B cell (primary cell): ENCODE data around the gene WDR11. TPM values are rescaled to one million over a fixed set of nuclear protein-coding genes. Genes with fewer than 3 reads are reported as not detected.

Source experiments
- ATAC-seq: fragments of 200-7000 bp; cut with Tn5 transposase; one replicate; pipeline ENCODE4 v1.10.0; 2021; ENCODE audit warnings: low read depth, mild to moderate bottlenecking, moderate number of reproducible peaks, moderate library complexity
- CTCF ChIA-PET: fragments of 350-600 bp; sonication (Branson Sonifier 250); formaldehyde crosslinking; loops from one replicate; lab custom pipeline; 2021; ENCODE audit warnings: antibody characterized with exemption, inconsistent platforms; lab: Charles Lee
- POLR2A ChIA-PET: fragments of 350-600 bp; sonication (Branson Sonifier 250); formaldehyde crosslinking; loops from one replicate; lab custom pipeline; 2021; ENCODE audit warnings: antibody characterized with exemption; lab: Charles Lee
- DNase-seq: peaks from one replicate; pipeline ENCODE4 v3.0.0; 2013
- H2AFZ ChIP-seq: 2 replicates; pipeline ENCODE4 v1.6.1; 2012; ENCODE audit warnings: mild to moderate bottlenecking, low read depth, low read length; ENCODE audit not compliant: insufficient read depth, poor library complexity, severe bottlenecking
- H3K27ac ChIP-seq, 2 donors: 1 replicate in 1 of 2; 2 replicates in 1 of 2; pipeline ENCODE4 v1.5.1; 2012 to 2013; ENCODE audit warnings: low read length in 2 of 2, mild to moderate bottlenecking in 2 of 2, moderate library complexity in 1 of 2
- H3K27me3 ChIP-seq, 4 experiments: fragments of 200-600 bp in 1 of 4; sonication (generic) in 1 of 4; replicated peaks in 1 of 4; 1 replicate in 2 of 4; 2 replicates in 2 of 4; pipeline versions ENCODE4 v1.6.1 to v1.7.0; 2013 to 2016; ENCODE audit warnings: low read length in 3 of 4, mild to moderate bottlenecking in 2 of 4, mixed read lengths in 1 of 4, moderate library complexity in 1 of 4; ENCODE audit not compliant: insufficient read depth in 4 of 4, control insufficient read depth in 3 of 4; ENCODE audit errors: control extremely low read depth in 1 of 4
- H3K36me3 ChIP-seq, 2 experiments: replicated peaks in 1 of 2; 1 replicate in 1 of 2; 2 replicates in 1 of 2; pipeline versions ENCODE4 v1.6.1 to v1.7.1; 2013; ENCODE audit warnings: low read length in 1 of 2; ENCODE audit not compliant: insufficient read depth in 2 of 2, control insufficient read depth in 1 of 2; ENCODE audit errors: control extremely low read depth in 1 of 2, extremely low read depth in 1 of 2
- H3K4me1 ChIP-seq, 2 donors: fragments of 200-600 bp in 1 of 2; sonication (generic) in 1 of 2; 1 replicate in 1 of 2; 2 replicates in 1 of 2; pipeline versions ENCODE4 v1.5.1 to v1.6.1; 2013 to 2017; ENCODE audit warnings: low read length in 2 of 2; ENCODE audit not compliant: control insufficient read depth in 2 of 2, insufficient read depth in 2 of 2
- H3K4me2 ChIP-seq: replicated peaks from 2 replicates; pipeline ENCODE3; 2012; ENCODE audit warnings: mild to moderate bottlenecking, low read depth, low read length; ENCODE audit not compliant: poor library complexity, severe bottlenecking
- H3K4me3 ChIP-seq, 5 experiments: fragments of 200-600 bp in 1 of 5; sonication (generic) in 1 of 5; 1 replicate in 3 of 5; 2 replicates in 2 of 5; pipeline versions ENCODE4 v1.5.1 to v1.7.0; 2011 to 2016; ENCODE audit warnings: low read length in 4 of 5, mild to moderate bottlenecking in 4 of 5, low read depth in 2 of 5, control low read depth in 1 of 5, moderate library complexity in 1 of 5; ENCODE audit not compliant: insufficient read depth in 1 of 5; ENCODE audit errors: control extremely low read depth in 1 of 5, extremely low read depth in 1 of 5
- H3K79me2 ChIP-seq: fragments of 200-600 bp; sonication (generic); one replicate; pipeline ENCODE4 v1.6.0; 2016; ENCODE audit warnings: low read length; ENCODE audit not compliant: control insufficient read depth, insufficient read depth
- H3K9ac ChIP-seq: fragments of 200-600 bp; sonication (generic); 2 replicates; pipeline ENCODE4 v1.6.1; 2017; ENCODE audit warnings: mild to moderate bottlenecking, low read length, moderate library complexity
- H3K9me3 ChIP-seq, 3 donors: one replicate each; pipeline versions ENCODE4 v1.6.1 to v1.7.1; 2013; ENCODE audit warnings: low read length in 2 of 3; ENCODE audit not compliant: control insufficient read depth in 2 of 3, insufficient read depth in 1 of 3; ENCODE audit errors: control extremely low read depth in 1 of 3
- H4K20me1 ChIP-seq: 2 replicates; pipeline ENCODE4 v1.6.0; 2012; ENCODE audit warnings: mild to moderate bottlenecking, low read length; ENCODE audit not compliant: insufficient read depth, control insufficient read depth, poor library complexity, severe bottlenecking
- H3K27ac Mint-ChIP-seq: one replicate; pipeline ENCODE4 v1.8.0; 2021; ENCODE audit warnings: mixed read lengths
- H3K27me3 Mint-ChIP-seq: one replicate; pipeline ENCODE4 v1.8.0; 2021; ENCODE audit warnings: mixed read lengths
- H3K4me1 Mint-ChIP-seq: one replicate; pipeline ENCODE4 v1.8.0; 2021; ENCODE audit warnings: mixed read lengths
- H3K4me3 Mint-ChIP-seq: one replicate; pipeline ENCODE4 v1.8.0; 2021; ENCODE audit warnings: mixed read lengths
- H3K9me3 Mint-ChIP-seq: one replicate; pipeline ENCODE4 v1.8.0; 2022; ENCODE audit warnings: mixed read lengths; ENCODE audit not compliant: insufficient read depth
- EZH2 ChIP-seq: IDR thresholded peaks from 2 replicates; pipeline ENCODE4 v1.6.1; 2012; ENCODE audit warnings: borderline replicate concordance, low read depth, mild to moderate bottlenecking, moderate library complexity, low read length; ENCODE audit not compliant: insufficient read depth, poor library complexity, severe bottlenecking
- WGBS: methylation state at CpG from one replicate; pipeline ENCODE4 v1.1.5; 2013; ENCODE audit warnings: missing lambda C conversion rate; ENCODE audit not compliant: insufficient coverage; 5-methylcytosine and 5-hydroxymethylcytosine counted together
- intact Hi-C: fragments of 100-400 bp; cut with micrococcal nuclease; formaldehyde crosslinking; loops from one replicate; pipeline ENCODE4 v1.10.0; 2022
- polyA plus RNA-seq: library from polyadenylated mRNA; depleted of rRNA; stranded (reverse); fragments of >200 nt; gene quantifications from 2 replicates; pipeline ENCODE4 v1.2.3, GENCODE V29; 2012
- total RNA-seq, 2 donors: library from RNA; stranded (reverse); fragments of 120-200 nt in 1 of 2; gene quantifications; 1 replicate in 1 of 2; 2 replicates in 1 of 2; pipeline versions ENCODE4 v1.2.3 to v1.2.4, GENCODE V29; 2013 to 2022
- TF ChIP-seq, protein P1 (sequence below): fragments of 200-600 bp; IDR thresholded peaks from one replicate; pipeline ENCODE4 v1.8.0; 2022; ENCODE audit warnings: antibody characterized with exemption, mild to moderate bottlenecking

The WDR11 gene
- total and polyA plus RNA-seq, 2 donors (not counting 1 experiment from before 2014, with no cell fraction given), result 94.4 to 230 TPM

DNA sequence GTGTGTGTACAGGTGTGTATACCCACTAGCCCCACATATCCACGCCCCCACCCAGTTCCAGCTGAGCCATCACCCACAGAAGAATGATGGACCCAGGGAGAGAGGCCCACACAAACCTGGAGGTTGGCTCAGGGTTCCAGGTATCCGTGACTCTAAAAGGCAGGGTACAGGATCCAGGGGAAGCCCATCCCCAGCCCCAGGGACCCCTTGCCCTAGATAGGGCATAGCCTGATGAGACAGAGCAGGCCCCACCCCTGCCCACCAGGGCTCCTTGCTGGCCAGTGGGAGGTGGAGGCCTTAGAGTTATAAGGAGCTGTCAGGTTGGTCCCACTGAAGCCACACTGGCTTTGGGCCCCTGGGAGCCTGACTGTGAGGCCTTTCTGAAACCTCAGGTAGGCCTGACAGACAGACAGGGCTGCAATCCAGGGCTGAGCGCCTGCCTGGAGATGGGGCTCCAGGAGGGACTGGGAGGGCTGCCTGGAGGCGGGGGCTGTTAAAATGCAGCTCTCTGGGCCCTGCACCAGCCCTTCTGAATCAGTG is 93.5 kb downstream of the WDR11 start:
- no peak for TF ChIP-seq EZH2
- TF ChIP-seq, protein P1, sequence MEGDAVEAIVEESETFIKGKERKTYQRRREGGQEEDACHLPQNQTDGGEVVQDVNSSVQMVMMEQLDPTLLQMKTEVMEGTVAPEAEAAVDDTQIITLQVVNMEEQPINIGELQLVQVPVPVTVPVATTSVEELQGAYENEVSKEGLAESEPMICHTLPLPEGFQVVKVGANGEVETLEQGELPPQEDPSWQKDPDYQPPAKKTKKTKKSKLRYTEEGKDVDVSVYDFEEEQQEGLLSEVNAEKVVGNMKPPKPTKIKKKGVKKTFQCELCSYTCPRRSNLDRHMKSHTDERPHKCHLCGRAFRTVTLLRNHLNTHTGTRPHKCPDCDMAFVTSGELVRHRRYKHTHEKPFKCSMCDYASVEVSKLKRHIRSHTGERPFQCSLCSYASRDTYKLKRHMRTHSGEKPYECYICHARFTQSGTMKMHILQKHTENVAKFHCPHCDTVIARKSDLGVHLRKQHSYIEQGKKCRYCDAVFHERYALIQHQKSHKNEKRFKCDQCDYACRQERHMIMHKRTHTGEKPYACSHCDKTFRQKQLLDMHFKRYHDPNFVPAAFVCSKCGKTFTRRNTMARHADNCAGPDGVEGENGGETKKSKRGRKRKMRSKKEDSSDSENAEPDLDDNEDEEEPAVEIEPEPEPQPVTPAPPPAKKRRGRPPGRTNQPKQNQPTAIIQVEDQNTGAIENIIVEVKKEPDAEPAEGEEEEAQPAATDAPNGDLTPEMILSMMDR, result no peak
- intact Hi-C loops, result no loop called here

DNA sequence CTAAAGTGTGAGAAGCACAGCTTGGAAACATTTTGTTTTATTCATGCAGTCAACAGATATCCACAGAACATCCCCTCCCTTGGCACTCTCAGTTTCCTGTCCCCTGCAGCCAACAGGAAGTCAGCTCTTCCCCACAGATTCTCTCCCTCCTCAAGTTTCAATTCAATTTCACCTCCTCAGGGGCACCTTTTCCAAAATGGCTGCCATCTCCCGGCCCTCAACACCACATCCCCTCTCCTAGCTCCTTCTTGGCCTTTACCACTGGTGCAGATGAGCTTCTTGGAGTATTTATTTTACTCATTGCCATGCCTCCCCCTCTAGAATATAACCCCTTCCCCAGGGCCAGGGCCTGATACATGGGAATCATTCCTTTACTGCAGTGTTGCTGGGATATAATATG is 94.0 kb downstream of the WDR11 start:
- Histone ChIP-seq H3K27ac (no peak overlapping the region), H3K4me3 (no peak overlapping the region), H3K27me3 (peaks cover 0 to 19% (median 7%) of the 10 kb centered on the region in 4 experiments), H3K36me3 (no peaks in the 10 kb centered on the region), H3K4me1 (peaks cover 12 to 20% of the 10 kb centered on the region in 2 donors), H3K9me3 (peaks cover 0 to 12% (median 0%) of the 10 kb centered on the region in 3 donors), H2AFZ (no peak overlapping the region), H3K79me2 (no peaks in the 10 kb centered on the region), H3K9ac (no peak overlapping the region), H3K4me2 (no peak overlapping the region), H4K20me1 (no peaks in the 10 kb centered on the region)
- Mint-ChIP-seq H3K4me1 (peaks cover 17% of the 10 kb centered on the region), H3K9me3 (no peaks in the 10 kb centered on the region), H3K27ac (no peak overlapping the region), H3K4me3 (no peak overlapping the region), H3K27me3 (peaks cover 32% of the 10 kb centered on the region)
- no peak for ATAC-seq
- CTCF ChIA-PET, result interaction anchor here (1.5 kb wide), 1 partner anchor 9 kb away, joined by 5 read pairs; no protein-coding TSS in a partner anchor
- 67% methylated on average over 1 of the region's 1 CpG for WGBS
- TF ChIP-seq, protein P1, result no peak
- no peak for TF ChIP-seq EZH2
- intact Hi-C loops, result no loop called here
- POLR2A ChIA-PET, result no interaction called here
- no peak for DNase-seq

More for the DNA sequence above, 93.5 kb downstream of the WDR11 start:
- DNase-seq (no peak), ATAC-seq (no peak)
- no peak overlapping the region for H3K4me2 ChIP-seq
- H3K4me1 ChIP-seq, result peaks cover 7 to 15% of the 10 kb centered on the region in 2 donors
- H3K27me3 ChIP-seq, result peaks cover 0 to 16% (median 5%) of the 10 kb centered on the region in 4 experiments
- H3K4me3 ChIP-seq, result no peak overlapping the region
- POLR2A ChIA-PET, result no interaction called here
- no peak overlapping the region for H3K27ac Mint-ChIP-seq
- peaks cover 14% of the 10 kb centered on the region for H3K4me1 Mint-ChIP-seq
- H3K9me3 ChIP-seq, result peaks cover 0 to 6% (median 0%) of the 10 kb centered on the region in 3 donors
- H3K4me3 Mint-ChIP-seq, result no peak overlapping the region
- no peaks in the 10 kb centered on the region for H3K36me3 ChIP-seq
- no peaks in the 10 kb centered on the region for H3K79me2 ChIP-seq
- no peak overlapping the region for H3K9ac ChIP-seq
- CTCF ChIA-PET, result interaction anchor here (0.5 to 1.5 kb wide), 2 partner anchors 10 to 790 kb away, joined by 3 to 5 read pairs; no protein-coding TSS in a partner anchor
- H3K9me3 Mint-ChIP-seq, result no peaks in the 10 kb centered on the region
- H4K20me1 ChIP-seq, result no peaks in the 10 kb centered on the region
- peaks cover 27% of the 10 kb centered on the region for H3K27me3 Mint-ChIP-seq
- H3K27ac ChIP-seq, result no peak overlapping the region
- no peak overlapping the region for H2AFZ ChIP-seq
- WGBS, result 94% methylated on average over 3 of the region's 4 CpGs
